Muscle layer of colon (tissue), 2 donors: ENCODE measurements around the gene TSHZ3.

Source experiments
- H3K27ac ChIP-seq: one replicate; pipeline ENCODE4 v1.7.0; 2013; ENCODE audit warnings: low read depth, mild to moderate bottlenecking, low read length, moderate library complexity
- H3K27me3 ChIP-seq, 2 donors: one replicate each; pipeline ENCODE4 v1.7.0; 2013; ENCODE audit warnings: low read length in 2 of 2, mild to moderate bottlenecking in 2 of 2; ENCODE audit not compliant: insufficient read depth in 2 of 2, control insufficient read depth in 1 of 2
- H3K36me3 ChIP-seq: one replicate; pipeline ENCODE4 v1.7.0; 2013; ENCODE audit warnings: mild to moderate bottlenecking, low read length; ENCODE audit not compliant: insufficient read depth
- H3K4me1 ChIP-seq: one replicate; pipeline ENCODE4 v1.7.0; 2013; ENCODE audit warnings: mild to moderate bottlenecking, low read length; ENCODE audit not compliant: insufficient read depth
- H3K4me3 ChIP-seq, 2 donors: one replicate each; pipeline ENCODE4 v1.7.0; 2013; ENCODE audit warnings: low read length in 2 of 2, low read depth in 1 of 2, mild to moderate bottlenecking in 1 of 2, moderate library complexity in 1 of 2
- H3K9ac ChIP-seq: one replicate; pipeline ENCODE4 v1.7.0; 2013; ENCODE audit warnings: low read length
- H3K9me3 ChIP-seq: one replicate; pipeline ENCODE4 v1.7.0; 2013; ENCODE audit warnings: mild to moderate bottlenecking, low read length
- donor health status: abdominal sarcoma.
- donor health status: Adenocarcinoma of cecum.

Gene TSHZ3

GRCh38 chr19:31278555-31279435, 70.4 kb downstream of the TSHZ3 start:
- H3K4me3 ChIP-seq = no peak overlapping the region
- H3K27ac ChIP-seq = no peak overlapping the region
- H3K27me3 ChIP-seq = no peaks in the 10 kb centered on the region
- H3K36me3 ChIP-seq = peaks cover 22% of the 10 kb centered on the region
- H3K4me1 ChIP-seq = peaks cover 18% of the 10 kb centered on the region
- no peaks in the 10 kb centered on the region for H3K9me3 ChIP-seq
- no peak overlapping the region for H3K9ac ChIP-seq

- no peak overlapping the region for H3K4me3 ChIP-seq
- H3K27ac ChIP-seq = no peak overlapping the region
- peaks cover 22% of the 10 kb centered on the region for H3K36me3 ChIP-seq
- H3K27me3 ChIP-seq = no peaks in the 10 kb centered on the region
- peaks cover 23% of the 10 kb centered on the region for H3K4me1 ChIP-seq
- no peak overlapping the region for H3K9ac ChIP-seq
- H3K9me3 ChIP-seq = no peaks in the 10 kb centered on the region
Measured at GRCh38 chr19:31277516-31277915, 71.7 kb downstream of the TSHZ3 start.

- Histone ChIP-seq H3K4me3 (no peak overlapping the region), H3K36me3 (peaks cover 22% of the 10 kb centered on the region), H3K27me3 (no peaks in the 10 kb centered on the region), H3K9me3 (no peaks in the 10 kb centered on the region), H3K9ac (no peak overlapping the region), H3K4me1 (peaks cover 23% of the 10 kb centered on the region), H3K27ac (no peak overlapping the region)
Measured at GRCh38 chr19:31276831-31277230, 72.4 kb downstream of the TSHZ3 start.

- H3K27ac ChIP-seq = no peak overlapping the region
- peaks cover 23% of the 10 kb centered on the region for H3K4me1 ChIP-seq
- H3K9me3 ChIP-seq = no peaks in the 10 kb centered on the region
- H3K9ac ChIP-seq = no peak overlapping the region
- peak overlapping the region in 1 of 2 donors; percentile 32 for H3K4me3 ChIP-seq
- no peaks in the 10 kb centered on the region for H3K27me3 ChIP-seq
- H3K36me3 ChIP-seq = peaks cover 22% of the 10 kb centered on the region
Measured at GRCh38 chr19:31275068-31275334, 74.2 kb downstream of the TSHZ3 start.

- H3K27ac ChIP-seq = no peak overlapping the region
Measured at GRCh38 chr19:31274251-31275067, 74.8 kb downstream of the TSHZ3 start.

GRCh38 chr19:31272583-31273106, 76.6 kb downstream of the TSHZ3 start:
- peaks cover 23% of the 10 kb centered on the region for H3K4me1 ChIP-seq
- no peak overlapping the region for H3K4me3 ChIP-seq
- H3K9ac ChIP-seq = no peak overlapping the region
- H3K9me3 ChIP-seq = no peaks in the 10 kb centered on the region
- H3K27me3 ChIP-seq = no peaks in the 10 kb centered on the region
- no peak overlapping the region for H3K27ac ChIP-seq
- H3K36me3 ChIP-seq = peaks cover 9% of the 10 kb centered on the region

More at GRCh38 chr19:31274251-31275067, 74.8 kb downstream of the TSHZ3 start:
- Histone ChIP-seq H3K36me3 (peaks cover 22% of the 10 kb centered on the region), H3K27me3 (no peaks in the 10 kb centered on the region), H3K9me3 (no peaks in the 10 kb centered on the region), H3K4me1 (peaks cover 23% of the 10 kb centered on the region), H3K9ac (no peak overlapping the region), H3K4me3 (peak overlapping the region in 1 of 2 donors; percentile 32)

- Histone ChIP-seq H3K4me3 (no peak overlapping the region), H3K9ac (no peak overlapping the region), H3K27me3 (no peaks in the 10 kb centered on the region), H3K4me1 (peaks cover 22% of the 10 kb centered on the region), H3K27ac (no peak overlapping the region), H3K36me3 (peaks cover 3% of the 10 kb centered on the region), H3K9me3 (no peaks in the 10 kb centered on the region)
Measured at GRCh38 chr19:31271306-31271911, 77.8 kb downstream of the TSHZ3 start.

GRCh38 chr19:31270897-31271296, 78.3 kb downstream of the TSHZ3 start:
- no peaks in the 10 kb centered on the region for H3K36me3 ChIP-seq
- H3K27me3 ChIP-seq = no peaks in the 10 kb centered on the region
- H3K9ac ChIP-seq = no peak overlapping the region
- H3K4me3 ChIP-seq = no peak overlapping the region
- no peak overlapping the region for H3K27ac ChIP-seq
- H3K9me3 ChIP-seq = no peaks in the 10 kb centered on the region
- H3K4me1 ChIP-seq = peaks cover 18% of the 10 kb centered on the region

- H3K9me3 ChIP-seq = no peaks in the 10 kb centered on the region
- no peak overlapping the region for H3K9ac ChIP-seq
- no peak overlapping the region for H3K27ac ChIP-seq
- no peaks in the 10 kb centered on the region for H3K36me3 ChIP-seq
- no peaks in the 10 kb centered on the region for H3K27me3 ChIP-seq
- peaks cover 12% of the 10 kb centered on the region for H3K4me1 ChIP-seq
- no peak overlapping the region for H3K4me3 ChIP-seq
Measured at GRCh38 chr19:31269425-31270127, 79.7 kb downstream of the TSHZ3 start.

- H3K4me3 ChIP-seq = no peak overlapping the region
- no peaks in the 10 kb centered on the region for H3K27me3 ChIP-seq
- no peak overlapping the region for H3K9ac ChIP-seq
- no peaks in the 10 kb centered on the region for H3K9me3 ChIP-seq
- H3K27ac ChIP-seq = no peak overlapping the region
- no peaks in the 10 kb centered on the region for H3K36me3 ChIP-seq
- H3K4me1 ChIP-seq = peaks cover 6% of the 10 kb centered on the region
Measured at GRCh38 chr19:31268751-31269383, 80.4 kb downstream of the TSHZ3 start.
